CD1c-positive myeloid dendritic cell (primary cell): ENCODE results near the gene CBLIF.
"Not testable (repeated sequence)": the region's sequence is repeated elsewhere in the genome, so short reads cannot be mapped to it uniquely, and the experiment has no call there.

Source experiments
- DNase-seq: peaks from one replicate; pipeline ENCODE4 v3.0.0-alpha.2; 2016; ENCODE audit errors: extremely low spot score

Gene CBLIF

GRCh38 chr11:59794417-59794816 lies 50.9 kb downstream of the CBLIF start:
- no peak for DNase-seq

- no peak for DNase-seq
These were observed 52.8 kb downstream of the CBLIF start for GRCh38 chr11:59792507-59792906.

- DNase-seq = no peak
These were observed 53.7 kb downstream of the CBLIF start for GRCh38 chr11:59791639-59792038.

- DNase-seq = no peak
These were observed 57.5 kb downstream of the CBLIF start for GRCh38 chr11:59787816-59788215.

- no peak for DNase-seq
These were observed 58.1 kb downstream of the CBLIF start for GRCh38 chr11:59787255-59787588.

GRCh38 chr11:59785818-59786217 lies 59.5 kb downstream of the CBLIF start:
- DNase-seq = no peak

GRCh38 chr11:59784441-59784840 lies 60.9 kb downstream of the CBLIF start:
- not testable (repeated sequence) for DNase-seq

GRCh38 chr11:59783632-59784090 lies 61.6 kb downstream of the CBLIF start:
- DNase-seq = no peak

GRCh38 chr11:59782080-59782479 lies 63.2 kb downstream of the CBLIF start:
- DNase-seq = no peak

GRCh38 chr11:59779487-59779886 lies 65.8 kb downstream of the CBLIF start:
- DNase-seq = no peak
